Motor neuron (in vitro differentiated cells): Measurements from ENCODE around the gene OR5A2. TPM values are rescaled to one million over a fixed set of nuclear protein-coding genes. Genes with fewer than 3 reads are reported as not detected.
A peak's percentile ranks its signal among the peaks of the same experiment; 100 is the strongest.
"Not testable (repeated sequence)": the region's sequence is repeated elsewhere in the genome, so short reads cannot be mapped to it uniquely, and the experiment has no call there.

Experiments
- ATAC-seq, 8 experiments: fragments of 200-7000 bp; cut with Tn5 transposase; replicated peaks in 6 of 8; 2 replicates each; pipeline ENCODE4 v1.8.0; 2021; ENCODE audit warnings: mild to moderate bottlenecking in 8 of 8, moderate library complexity in 8 of 8
- H3K27ac ChIP-seq, 2 donors: fragments of 250-450 bp; sonication (Bioruptor Pico); 2 replicates each; pipeline ENCODE4 v1.9.0; 2021; ENCODE audit warnings: antibody characterized with exemption in 2 of 2, mild to moderate bottlenecking in 2 of 2, moderate library complexity in 1 of 2
- H3K4me1 ChIP-seq, 2 donors: fragments of 250-450 bp; sonication (Bioruptor Pico); replicated peaks in 1 of 2; 2 replicates each; pipeline ENCODE4 v1.6.1; 2021; ENCODE audit warnings: antibody characterized with exemption in 2 of 2, mild to moderate bottlenecking in 2 of 2, moderate library complexity in 1 of 2
- H3K4me3 ChIP-seq, 5 donors: fragments of 250-450 bp; sonication (Bioruptor Pico); 2 replicates each; pipeline ENCODE4 v1.9.0; 2021; ENCODE audit warnings: antibody characterized with exemption in 5 of 5, mild to moderate bottlenecking in 5 of 5, moderate library complexity in 4 of 5
- WGBS, 10 experiments: fragments of 450-650 bp; shearing (Covaris generic); methylation state at CpG; one replicate each; pipeline ENCODE4 v1.0.0; 2022; 5-methylcytosine and 5-hydroxymethylcytosine counted together
- in situ Hi-C, 9 experiments: fragments of 400-800 bp; cut with MboI; loops; one replicate each; pipeline ENCODE4 v1.15.0; 2021; ENCODE audit warnings: low sequenced_read_pairs in 9 of 9, low pct_unique_long_range_greater_than_20kb in 2 of 9; ENCODE audit not compliant: unreplicated experiment in 9 of 9
- total RNA-seq, 8 experiments: library from RNA; unstranded; fragments of 300-600 nt; gene quantifications; 2 replicates each; pipeline versions ENCODE4 v1.2.3 to v1.2.4, GENCODE V29; 2022

Gene OR5A2, protein sequence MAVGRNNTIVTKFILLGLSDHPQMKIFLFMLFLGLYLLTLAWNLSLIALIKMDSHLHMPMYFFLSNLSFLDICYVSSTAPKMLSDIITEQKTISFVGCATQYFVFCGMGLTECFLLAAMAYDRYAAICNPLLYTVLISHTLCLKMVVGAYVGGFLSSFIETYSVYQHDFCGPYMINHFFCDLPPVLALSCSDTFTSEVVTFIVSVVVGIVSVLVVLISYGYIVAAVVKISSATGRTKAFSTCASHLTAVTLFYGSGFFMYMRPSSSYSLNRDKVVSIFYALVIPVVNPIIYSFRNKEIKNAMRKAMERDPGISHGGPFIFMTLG
- under 1 TPM in 6 of 8 experiments, not detected in 2; 0.04 to 0.52 (median 0.12) TPM for total RNA-seq

GRCh38 chr11:59426361-59427067, at the start of gene OR5A2:
TSS of gene OR5A2 (minus strand) at chr11:59426413. CDS start at chr11:59422953, 3,460 bp downstream.
- peak in 1 of 8 experiments; percentile 34 for ATAC-seq
- in situ Hi-C loops: loop anchor here in 3 of 9 experiments (10.0 to 25.0 kb wide), 2 partner anchors 239 to 262 kb away; no protein-coding TSS in a partner anchor
- Histone ChIP-seq H3K4me3 (no peak within 1 kb of the TSS), H3K4me1 (peaks cover 0 to 14% of the 10 kb centered on the region in 2 donors), H3K27ac (no peak within 1 kb of the TSS)
- 31 to 88% (median 59%) methylated on average over 1 to 5 of the region's 5 CpGs for WGBS, 10 experiments

GRCh38 chr11:59475176-59475575, 49.0 kb upstream of the OR5A2 start:
- peaks cover 0 to 6% of the 10 kb centered on the region in 2 donors for H3K4me1 ChIP-seq
- no peak overlapping the region for H3K27ac ChIP-seq
- H3K4me3 ChIP-seq: no peak overlapping the region
- ATAC-seq: no peak
- WGBS, 10 experiments: 0 to 95% (median 74%) methylated on average over 1 to 9 of the region's 9 CpGs; no CpG with 5 or more reads in 1 of the 10 experiments
- in situ Hi-C loops: no loop called here

DNA sequence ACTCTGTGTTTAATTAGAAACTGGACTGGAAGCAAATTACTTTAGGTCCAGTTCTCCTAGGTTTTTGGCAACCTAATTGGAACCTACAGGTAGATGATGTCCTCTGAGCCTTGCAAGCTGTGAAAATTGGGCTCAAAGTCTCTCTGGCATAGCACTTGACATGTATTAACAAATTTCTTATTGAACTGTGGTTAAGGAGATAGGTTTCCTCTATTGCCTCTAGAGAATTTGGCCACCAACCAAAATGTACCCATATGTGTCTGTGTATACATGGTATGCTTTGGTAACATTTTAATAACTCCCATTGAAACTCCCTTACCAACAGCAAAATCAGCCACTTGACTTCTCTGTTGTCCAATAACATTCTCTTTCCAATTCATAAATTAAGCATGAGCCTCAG, 46.8 kb upstream of the OR5A2 start, which contains the start of gene OR4D10:
TSS of gene OR4D10 (plus strand) at position 301 of the 400 bp plus-strand sequence. CDS start 4,115 bp downstream, outside the sequence.
- ATAC-seq: no peak
- H3K27ac ChIP-seq: no peak within 1 kb of the TSS
- H3K4me1 ChIP-seq: peaks cover 0 to 2% of the 10 kb centered on the region in 2 donors
- H3K4me3 ChIP-seq: no peak within 1 kb of the TSS
- in situ Hi-C loops: no loop called here

DNA sequence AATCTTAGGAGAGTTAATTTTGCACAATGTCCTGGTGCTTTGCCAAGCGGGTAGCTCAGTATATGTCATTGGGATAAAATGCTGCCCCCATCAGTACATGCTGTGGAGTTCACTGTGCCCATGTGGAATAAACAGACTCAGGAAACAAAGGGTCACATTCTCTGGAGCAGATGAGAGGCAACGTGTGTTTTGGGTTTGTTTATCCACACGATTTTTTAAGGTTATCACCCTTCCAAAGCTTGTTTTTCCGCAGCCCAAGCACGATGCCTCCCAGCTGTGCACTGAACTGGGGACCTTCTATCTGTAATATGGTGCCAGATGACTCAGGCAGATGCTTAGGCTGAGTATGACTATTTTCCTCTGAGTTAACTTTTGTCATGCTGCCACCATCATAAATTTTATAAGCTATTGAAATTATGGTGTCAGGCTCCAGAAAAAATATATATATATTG, 37.0 kb upstream of the OR5A2 start:
- no peak overlapping the region for H3K27ac ChIP-seq
- no peak overlapping the region for H3K4me3 ChIP-seq
- ATAC-seq: no peak
- 0 to 100% (median 41%) methylated on average over 1 to 5 of the region's 5 CpGs; no CpG with 5 or more reads in 2 of the 10 experiments for WGBS, 10 experiments
- in situ Hi-C loops: no loop called here
- H3K4me1 ChIP-seq: no peaks in the 10 kb centered on the region

- in situ Hi-C loops: no loop called here
- Histone ChIP-seq H3K27ac (no peak overlapping the region), H3K4me1 (no peaks in the 10 kb centered on the region), H3K4me3 (no peak overlapping the region)
- no peak for ATAC-seq
- 0 to 100% (median 78%) methylated on average over 1 to 3 of the region's 3 CpGs; no CpG with 5 or more reads in 2 of the 10 experiments for WGBS, 10 experiments
Measured at GRCh38 chr11:59459916-59460315, 33.7 kb upstream of the OR5A2 start.

GRCh38 chr11:59456661-59457060, 30.4 kb upstream of the OR5A2 start, which contains the start of gene OR4D6:
TSS of gene OR4D6 (plus strand) at chr11:59456961. CDS start at chr11:59456961, 0 bp downstream.
- no peak for ATAC-seq
- H3K27ac ChIP-seq: no peak within 1 kb of the TSS
- H3K4me1 ChIP-seq: no peaks in the 10 kb centered on the region
- whole genome bisulfite sequencing, 10 experiments: 0 to 100% (median 100%) methylated on average over 1 to 2 of the region's 2 CpGs; no CpG with 5 or more reads in 6 of the 10 experiments
- H3K4me3 ChIP-seq: no peak within 1 kb of the TSS
- in situ Hi-C loops: no loop called here

DNA sequence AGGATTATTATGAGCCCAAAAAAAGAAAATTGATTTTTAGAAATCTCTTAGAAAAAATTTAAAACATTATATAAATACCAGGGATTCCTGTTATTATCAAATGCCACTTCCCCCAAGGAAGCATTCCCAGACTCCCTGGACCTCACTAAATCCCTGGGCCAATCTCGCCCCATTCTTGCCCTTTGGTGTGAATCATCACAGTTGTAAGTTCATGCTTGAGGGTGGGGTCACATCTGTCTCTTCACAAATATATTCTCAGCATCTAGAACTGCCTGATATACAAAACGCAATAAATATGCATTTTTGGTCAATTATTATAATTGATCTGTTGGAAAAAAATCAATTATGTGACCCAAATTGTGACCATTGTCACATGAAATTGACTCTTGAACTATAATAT, 22.3 kb upstream of the OR5A2 start:
- Histone ChIP-seq H3K4me3 (no peak overlapping the region), H3K27ac (no peak overlapping the region), H3K4me1 (no peaks in the 10 kb centered on the region)
- ATAC-seq: peak in 2 of 8 experiments; percentile 67 to 91
- WGBS, 10 experiments: 0 to 100% (median 60%) methylated on average over 1 to 2 of the region's 2 CpGs; no CpG with 5 or more reads in 3 of the 10 experiments
- in situ Hi-C loops: loop anchor here in 2 of 9 experiments (25.0 kb wide), 1 partner anchor 261 kb away; no protein-coding TSS in a partner anchor

GRCh38 chr11:59445624-59446023, 19.4 kb upstream of the OR5A2 start:
- not testable (repeated sequence) for H3K4me3 ChIP-seq, ATAC-seq, H3K4me1 ChIP-seq, H3K27ac ChIP-seq
- in situ Hi-C loops: loop anchor here in 2 of 9 experiments (25.0 kb wide), 1 partner anchor 258 kb away; no protein-coding TSS in a partner anchor
- WGBS, 10 experiments: 0 to 100% (median 0%) methylated on average over 1 of the region's 1 CpG; no CpG with 5 or more reads in 6 of the 10 experiments

GRCh38 chr11:59437770-59438169, 11.6 kb upstream of the OR5A2 start:
- no peak for ATAC-seq
- no peak overlapping the region for H3K27ac ChIP-seq
- no peaks in the 10 kb centered on the region for H3K4me1 ChIP-seq
- 18 to 93% (median 85%) methylated on average over 2 to 7 of the region's 7 CpGs; no CpG with 5 or more reads in 1 of the 10 experiments for WGBS, 10 experiments
- no peak overlapping the region for H3K4me3 ChIP-seq
- in situ Hi-C loops: loop anchor here in 2 of 9 experiments (25.0 kb wide), 1 partner anchor 250 kb away; no protein-coding TSS in a partner anchor

DNA sequence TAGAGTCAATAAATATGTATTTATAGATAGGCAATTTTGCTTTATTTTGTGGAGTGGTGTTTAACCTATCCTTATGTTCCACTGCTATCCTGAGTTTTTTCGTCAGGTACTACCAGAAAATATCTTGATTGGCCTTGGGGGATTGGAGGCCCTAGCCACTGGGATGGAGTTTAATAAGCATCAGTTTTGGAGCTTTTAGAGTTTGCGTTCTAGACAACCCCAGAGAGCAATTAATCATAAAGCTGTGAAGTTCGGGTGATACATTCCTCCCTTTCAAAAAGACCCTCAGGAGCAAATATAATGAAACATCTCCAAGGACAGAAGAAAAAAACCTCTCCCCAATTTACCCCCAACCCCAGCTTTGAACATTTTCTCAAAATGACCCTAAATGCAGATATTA, 10.0 kb upstream of the OR5A2 start, which contains the start of gene OR5A1:
TSS of gene OR5A1 (plus strand) at position 301 of the 400 bp plus-strand sequence. CDS start 6,700 bp downstream, outside the sequence.
- in situ Hi-C loops: loop anchor here in 2 of 9 experiments (25.0 kb wide), 1 partner anchor 249 kb away; no protein-coding TSS in a partner anchor
- no peak for ATAC-seq
- no peaks in the 10 kb centered on the region for H3K4me1 ChIP-seq
- WGBS, 10 experiments: 0 to 92% (median 73%) methylated on average over 2 to 3 of the region's 3 CpGs; no CpG with 5 or more reads in 1 of the 10 experiments
- no peak within 1 kb of the TSS for H3K4me3 ChIP-seq
- H3K27ac ChIP-seq: no peak within 1 kb of the TSS

DNA sequence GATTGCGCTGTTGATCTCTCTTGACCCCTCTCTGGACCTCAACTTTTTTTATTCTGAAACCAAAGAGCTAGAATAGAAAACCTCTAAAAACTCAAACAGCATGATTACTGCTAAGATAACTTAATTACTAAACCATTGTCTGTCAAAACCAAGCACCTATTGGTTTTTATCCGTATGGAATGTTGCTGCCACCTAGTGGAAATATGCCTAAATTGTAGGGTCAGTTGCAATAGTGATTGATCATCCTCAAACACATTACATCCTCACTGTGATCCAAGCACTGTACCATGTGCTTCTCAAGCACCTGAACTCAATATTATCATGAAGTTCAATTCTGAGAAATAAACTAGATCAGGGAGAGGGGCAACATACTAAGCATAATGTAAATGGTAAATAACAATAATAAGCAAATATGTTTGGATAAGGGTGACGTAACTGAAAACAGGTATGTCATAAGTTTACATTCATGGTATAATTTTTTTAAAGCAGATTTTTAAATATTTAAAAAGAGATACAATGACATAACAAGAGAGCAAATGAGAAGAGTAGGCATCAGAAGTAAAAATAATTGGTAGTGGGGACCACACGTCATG, 3.8 kb upstream of the OR5A2 start:
- no peak overlapping the region for H3K4me3 ChIP-seq
- H3K27ac ChIP-seq: no peak overlapping the region
- peak in 3 of 8 experiments; percentile 75 to 77 (median 76) for ATAC-seq
- 50 to 88% (median 66%) methylated on average over 2 to 4 of the region's 4 CpGs; no CpG with 5 or more reads in 1 of the 10 experiments for WGBS, 10 experiments
- in situ Hi-C loops: loop anchor here in 3 of 9 experiments (10.0 to 25.0 kb wide), 2 partner anchors 243 to 265 kb away; no protein-coding TSS in a partner anchor
- H3K4me1 ChIP-seq: peaks cover 0 to 14% of the 10 kb centered on the region in 2 donors

- Histone ChIP-seq H3K4me1 (peaks cover 0 to 14% of the 10 kb centered on the region in 2 donors), H3K27ac (no peak overlapping the region), H3K4me3 (no peak overlapping the region)
- in situ Hi-C loops: loop anchor here in 3 of 9 experiments (10.0 to 25.0 kb wide), 2 partner anchors 240 to 262 kb away; no protein-coding TSS in a partner anchor
- no peak for ATAC-seq
Measured at GRCh38 chr11:59427068-59427382, 812 bp upstream of the OR5A2 start.
